Measurements from ENCODE around the gene TBC1D24.
A peak's percentile ranks its signal among the peaks of the same experiment; 100 is the strongest.

TBC1D24 gene

GRCh38 chr16:2472488-2472864, 2.5 kb upstream of the TBC1D24 start:
- H4K20me1 ChIP-seq (ENCODE audit: insufficient read depth, low read length) = peaks cover 54% of the 10 kb centered on the region
- H3K4me1 ChIP-seq (ENCODE audit: insufficient read depth, low read length) = peaks cover 83% of the 10 kb centered on the region
- TF ChIP-seq, protein P1, sequence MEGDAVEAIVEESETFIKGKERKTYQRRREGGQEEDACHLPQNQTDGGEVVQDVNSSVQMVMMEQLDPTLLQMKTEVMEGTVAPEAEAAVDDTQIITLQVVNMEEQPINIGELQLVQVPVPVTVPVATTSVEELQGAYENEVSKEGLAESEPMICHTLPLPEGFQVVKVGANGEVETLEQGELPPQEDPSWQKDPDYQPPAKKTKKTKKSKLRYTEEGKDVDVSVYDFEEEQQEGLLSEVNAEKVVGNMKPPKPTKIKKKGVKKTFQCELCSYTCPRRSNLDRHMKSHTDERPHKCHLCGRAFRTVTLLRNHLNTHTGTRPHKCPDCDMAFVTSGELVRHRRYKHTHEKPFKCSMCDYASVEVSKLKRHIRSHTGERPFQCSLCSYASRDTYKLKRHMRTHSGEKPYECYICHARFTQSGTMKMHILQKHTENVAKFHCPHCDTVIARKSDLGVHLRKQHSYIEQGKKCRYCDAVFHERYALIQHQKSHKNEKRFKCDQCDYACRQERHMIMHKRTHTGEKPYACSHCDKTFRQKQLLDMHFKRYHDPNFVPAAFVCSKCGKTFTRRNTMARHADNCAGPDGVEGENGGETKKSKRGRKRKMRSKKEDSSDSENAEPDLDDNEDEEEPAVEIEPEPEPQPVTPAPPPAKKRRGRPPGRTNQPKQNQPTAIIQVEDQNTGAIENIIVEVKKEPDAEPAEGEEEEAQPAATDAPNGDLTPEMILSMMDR (IDR thresholded peaks at IDR 0.05; ENCODE audit: borderline replicate concordance, extremely low read depth, low read length, poor library complexity, severe bottlenecking) = no peak
- TF ChIP-seq EZH2 (IDR thresholded peaks at IDR 0.05; ENCODE audit: borderline replicate concordance, low read depth, low read length, severe bottlenecking) = no peak
- H3K79me2 ChIP-seq (ENCODE audit: insufficient read depth, low read length) = peaks cover 26% of the 10 kb centered on the region
- no peak overlapping the region for H3K27ac ChIP-seq (ENCODE audit: low read length)
- DNase-seq (no peak), ATAC-seq (ENCODE audit: insufficient read depth, low read depth) (no peak)
- no peak overlapping the region for H3K4me3 ChIP-seq (ENCODE audit: low read depth in 1 of 2, low read length in 2 of 2)
- no peaks in the 10 kb centered on the region; the same call in 1 of the 2 replicates for H3K36me3 ChIP-seq (ENCODE audit: insufficient read depth, low read length)
- H3K9ac ChIP-seq (ENCODE audit: low read depth, low read length) = no peak overlapping the region; the same call in 1 of the 2 replicates
- H3K27me3 ChIP-seq (ENCODE audit: insufficient read depth, low read length, poor library complexity) = peaks cover 41% of the 10 kb centered on the region
- no peaks in the 10 kb centered on the region for H3K9me3 ChIP-seq (ENCODE audit: insufficient read depth, low read length, severe bottlenecking)
- H2AFZ ChIP-seq (ENCODE audit: low read depth, low read length) = no peak overlapping the region
- peak overlapping the region; percentile 80; the same call in 1 of the 2 replicates for H3K4me2 ChIP-seq (ENCODE audit: insufficient read depth, low read length)

DNA sequence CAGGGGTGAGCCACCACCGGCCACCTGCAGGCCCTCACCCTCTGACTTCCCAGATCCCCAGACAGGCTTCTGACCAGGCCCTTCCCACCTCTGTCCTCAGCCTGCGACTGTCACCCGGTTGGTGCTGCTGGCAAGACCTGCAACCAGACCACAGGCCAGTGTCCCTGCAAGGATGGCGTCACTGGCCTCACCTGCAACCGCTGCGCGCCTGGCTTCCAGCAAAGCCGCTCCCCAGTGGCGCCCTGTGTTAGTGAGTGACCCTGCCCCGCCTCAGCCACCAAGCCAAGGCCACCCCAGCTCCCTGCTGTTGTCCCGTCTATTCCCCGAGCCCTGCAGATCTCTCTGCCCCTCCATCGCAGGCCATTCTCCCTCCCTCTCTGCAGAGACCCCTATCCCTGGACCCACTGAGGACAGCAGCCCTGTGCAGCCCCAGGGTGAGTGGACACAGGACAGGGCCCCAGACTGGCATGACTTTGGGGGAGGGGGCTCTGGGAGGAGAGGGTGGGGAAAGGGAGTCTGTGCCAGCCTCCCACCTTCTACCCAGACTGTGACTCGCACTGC, 2.0 kb upstream of the TBC1D24 start:
- Histone ChIP-seq H3K4me2 (ENCODE audit: insufficient read depth, low read length) (peak overlapping the region; percentile 80), H3K27ac (ENCODE audit: low read length) (no peak overlapping the region), H4K20me1 (ENCODE audit: insufficient read depth, low read length) (peaks cover 59% of the 10 kb centered on the region), H3K4me1 (ENCODE audit: insufficient read depth, low read length) (peaks cover 80% of the 10 kb centered on the region), H2AFZ (ENCODE audit: low read depth, low read length) (no peak overlapping the region), H3K9me3 (ENCODE audit: insufficient read depth, low read length, severe bottlenecking) (no peaks in the 10 kb centered on the region), H3K4me3 (ENCODE audit: low read depth in 1 of 2, low read length in 2 of 2) (peak overlapping the region in 1 of 2 experiments; percentile 96; a peak in 2 of 4 replicates), H3K79me2 (ENCODE audit: insufficient read depth, low read length) (peaks cover 31% of the 10 kb centered on the region), H3K27me3 (ENCODE audit: insufficient read depth, low read length, poor library complexity) (peaks cover 38% of the 10 kb centered on the region), H3K36me3 (ENCODE audit: insufficient read depth, low read length) (no peaks in the 10 kb centered on the region; the same call in 1 of the 2 replicates), H3K9ac (ENCODE audit: low read depth, low read length) (peak overlapping the region; percentile 97; the same call in 1 of the 2 replicates)
- ATAC-seq (ENCODE audit: insufficient read depth, low read depth) (no peak), DNase-seq (no peak)
- TF ChIP-seq, protein P1 (IDR thresholded peaks at IDR 0.05; ENCODE audit: borderline replicate concordance, extremely low read depth, low read length, poor library complexity, severe bottlenecking) = no peak
- TF ChIP-seq EZH2 (IDR thresholded peaks at IDR 0.05; ENCODE audit: borderline replicate concordance, low read depth, low read length, severe bottlenecking) = no peak

- Histone ChIP-seq H3K9ac (ENCODE audit: low read depth, low read length) (peak overlapping the region; percentile 97; the same call in 1 of the 2 replicates), H3K79me2 (ENCODE audit: insufficient read depth, low read length) (peaks cover 36% of the 10 kb centered on the region), H4K20me1 (ENCODE audit: insufficient read depth, low read length) (peaks cover 62% of the 10 kb centered on the region), H2AFZ (ENCODE audit: low read depth, low read length) (peak overlapping the region; percentile 23; the same call in 1 of the 2 replicates), H3K27ac (ENCODE audit: low read length) (0 out of 2 replicates have a peak overlapping the region, but pooled peaks have one; percentile 18), H3K4me2 (ENCODE audit: insufficient read depth, low read length) (peak overlapping the region; percentile 80), H3K36me3 (ENCODE audit: insufficient read depth, low read length) (no peaks in the 10 kb centered on the region; the same call in 1 of the 2 replicates), H3K4me3 (ENCODE audit: low read depth in 1 of 2, low read length in 2 of 2) (peak overlapping the region in 1 of 2 experiments; percentile 96; a peak in 2 of 4 replicates), H3K9me3 (ENCODE audit: insufficient read depth, low read length, severe bottlenecking) (no peaks in the 10 kb centered on the region), H3K4me1 (ENCODE audit: insufficient read depth, low read length) (peaks cover 75% of the 10 kb centered on the region), H3K27me3 (ENCODE audit: insufficient read depth, low read length, poor library complexity) (peaks cover 33% of the 10 kb centered on the region)
- TF ChIP-seq, protein P1 (IDR thresholded peaks at IDR 0.05; ENCODE audit: borderline replicate concordance, extremely low read depth, low read length, poor library complexity, severe bottlenecking) = no peak
- no peak for TF ChIP-seq EZH2 (IDR thresholded peaks at IDR 0.05; ENCODE audit: borderline replicate concordance, low read depth, low read length, severe bottlenecking)
- peak; percentile 4; the same call in 1 of the 3 replicates for ATAC-seq (ENCODE audit: insufficient read depth, low read depth)
- DNase-seq = peak; percentile 63
These were observed 1.4 kb upstream of the TBC1D24 start for GRCh38 chr16:2473446-2473926.

All from DND-41 (cell line).